AG04450 (cell line): ENCODE measurements around the gene CBX5. TPM values are rescaled to one million over a fixed set of nuclear protein-coding genes. Genes with fewer than 3 reads are reported as not detected.

Experiments used
- CTCF ChIA-PET: fragments of 300-600, 350-600 bp; formaldehyde crosslinking; extraction: SDS; loops from one replicate; lab custom pipeline; 2022; ENCODE audit warnings: antibody characterized with exemption, inconsistent platforms; lab: Charles Lee
- POLR2A ChIA-PET: fragments of 350-600 bp; formaldehyde crosslinking; extraction: SDS; loops from one replicate; lab custom pipeline; 2021; ENCODE audit warnings: antibody characterized with exemption, inconsistent platforms; lab: Yijun Ruan, JAX
- DNase-seq: peaks from one replicate; pipeline ENCODE4 v3.0.0-alpha.2; 2011; ENCODE audit warnings: low read depth, low spot score
- H3K27ac ChIP-seq: one replicate; pipeline ENCODE4 v1.5.1; 2012; ENCODE audit warnings: low read depth, low read length, control low read depth
- H3K27me3 ChIP-seq: one replicate; pipeline ENCODE4 v1.6.0; 2012; ENCODE audit warnings: low read length; ENCODE audit not compliant: control insufficient read depth, insufficient read depth
- H3K4me3 ChIP-seq: 2 replicates; pipeline ENCODE4 v1.5.1; 2011; ENCODE audit warnings: mild to moderate bottlenecking, low read depth, low read length, control low read depth
- H3K9me3 ChIP-seq: 2 replicates; pipeline ENCODE4 v1.5.1; 2012; ENCODE audit warnings: low read length; ENCODE audit not compliant: control insufficient read depth, insufficient read depth
- CTCF ChIP-seq: IDR thresholded peaks from 2 replicates; pipeline ENCODE4 v1.5.1; 2011; ENCODE audit warnings: low read depth, low read length, control low read depth, inconsistent platforms
- polyA plus RNA-seq: library from polyadenylated mRNA; depleted of rRNA; stranded (reverse); fragments of >200 nt; gene quantifications from 2 replicates; pipeline ENCODE4 v1.2.3, GENCODE V29; 2011

The CBX5 gene
- polyA plus RNA-seq, 1 experiment: 62.3 TPM

- Histone ChIP-seq H3K27me3 (peaks cover 35% of the 10 kb centered on the region), H3K27ac (no peak overlapping the region), H3K4me3 (no peak overlapping the region), H3K9me3 (no peaks in the 10 kb centered on the region; the same call in 1 of the 2 replicates)
- ChIA-PET CTCF (interaction anchor here (0.7 to 4.2 kb wide), 6 partner anchors 25 to 1358 kb away, joined by 3 to 29 read pairs (median 3); partner anchors contain the start of gene COPZ1), POLR2A (no interaction called here)
- no peak for TF ChIP-seq CTCF
- DNase-seq: no peak
These were observed 19.7 kb upstream of the CBX5 start for GRCh38 chr12:54299515-54300224.

- CTCF ChIA-PET: interaction anchor here (0.5 to 4.2 kb wide), 8 partner anchors 25 to 1358 kb away, joined by 3 to 29 read pairs (median 3); partner anchors contain the start of gene COPZ1
- POLR2A ChIA-PET: interaction anchor here (0.7 kb wide), 2 partner anchors 54 to 750 kb away, joined by 4 to 6 read pairs; no protein-coding TSS in a partner anchor
- DNase-seq: no peak
- H3K27ac ChIP-seq: no peak overlapping the region
- no peaks in the 10 kb centered on the region; the same call in 1 of the 2 replicates for H3K9me3 ChIP-seq
- H3K27me3 ChIP-seq: peaks cover 30% of the 10 kb centered on the region
- no peak for TF ChIP-seq CTCF
- no peak overlapping the region for H3K4me3 ChIP-seq
These were observed 19.0 kb upstream of the CBX5 start for GRCh38 chr12:54298904-54299303.

- H3K27ac ChIP-seq: no peak overlapping the region
- no peak for DNase-seq
- CTCF ChIA-PET: interaction anchor here (0.9 to 6.3 kb wide), 9 partner anchors 10 to 83 kb away, joined by 3 to 37 read pairs (median 6); partner anchors contain the start of gene COPZ1
- H3K27me3 ChIP-seq: peaks cover 24% of the 10 kb centered on the region
- POLR2A ChIA-PET: interaction anchor here (0.6 to 1.3 kb wide), 5 partner anchors 10 to 49 kb away, joined by 3 to 8 read pairs (median 6); partner anchors contain the start of genes CBX5 and HNRNPA1
- no peak for TF ChIP-seq CTCF
- H3K4me3 ChIP-seq: no peak overlapping the region
- no peaks in the 10 kb centered on the region; the same call in 1 of the 2 replicates for H3K9me3 ChIP-seq
These were observed 16.6 kb upstream of the CBX5 start for GRCh38 chr12:54296393-54297099.

- TF ChIP-seq CTCF: no peak
- no peak overlapping the region for H3K4me3 ChIP-seq
- POLR2A ChIA-PET: no interaction called here
- CTCF ChIA-PET: interaction anchor here (1.1 to 6.3 kb wide), 12 partner anchors 9 to 85 kb away, joined by 4 to 77 read pairs (median 10); partner anchors contain the start of genes CBX5, COPZ1 and HNRNPA1
- peaks cover 19% of the 10 kb centered on the region for H3K27me3 ChIP-seq
- DNase-seq: no peak
- no peaks in the 10 kb centered on the region for H3K9me3 ChIP-seq
- H3K27ac ChIP-seq: no peak overlapping the region
These were observed 15.1 kb upstream of the CBX5 start for GRCh38 chr12:54294953-54295566.
